A549 (cell line): Measurements from ENCODE around the gene PPM1L.

Experiments used
- MAX ChIP-seq: IDR thresholded peaks from 2 replicates; pipeline ENCODE4 v1.6.1; 2012
- MYC ChIP-seq: IDR thresholded peaks from 2 replicates; pipeline ENCODE4 v1.6.1; 2012; ENCODE audit warnings: mild to moderate bottlenecking, inconsistent platforms, low read length, improper control_type of control experiment, borderline replicate concordance

- TF ChIP-seq MAX = no peak
- no peak for TF ChIP-seq MYC
These were observed 15.9 kb downstream of the PPM1L start for GRCh38 chr3:160771811-160772459.
